Activated effector memory CD4-positive, alpha-beta T cell treated with anti-CD3 and anti-CD28 coated beads, Interleukin-2, amount 50 U/mL, for 16 hours (primary cell): ENCODE results near the gene LIPH.
"Not testable (repeated sequence)": the region's sequence is repeated elsewhere in the genome, so short reads cannot be mapped to it uniquely, and the experiment has no call there.

ENCODE experiments used
- DNase-seq: peaks from one replicate; pipeline ENCODE4 v3.0.0-alpha.2; 2020

The LIPH gene

GRCh38 chr3:185479373-185479945 is 72.9 kb downstream of the LIPH start:
- no peak for DNase-seq

GRCh38 chr3:185477316-185477715 is 75.1 kb downstream of the LIPH start:
- DNase-seq: no peak

DNA sequence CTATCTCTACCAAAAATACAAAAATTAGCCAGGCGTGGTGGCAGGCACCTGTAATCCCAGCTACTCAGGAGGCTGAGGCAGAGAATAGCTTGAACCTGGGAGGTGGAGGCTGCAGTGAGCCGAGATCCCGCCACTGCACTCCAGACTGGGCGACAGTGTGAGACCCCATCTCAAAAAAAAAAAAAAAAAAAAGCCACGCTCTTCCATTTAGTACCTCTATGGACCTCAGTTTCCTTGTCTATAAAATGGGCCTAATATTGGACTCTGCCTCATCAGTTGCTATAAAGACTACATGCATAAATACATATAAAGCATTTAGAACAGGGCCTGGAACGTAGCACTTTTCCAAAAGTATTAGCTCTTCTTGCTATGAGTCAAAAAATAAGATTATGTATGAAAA is 77.5 kb downstream of the LIPH start:
- DNase-seq: not testable (repeated sequence)

DNA sequence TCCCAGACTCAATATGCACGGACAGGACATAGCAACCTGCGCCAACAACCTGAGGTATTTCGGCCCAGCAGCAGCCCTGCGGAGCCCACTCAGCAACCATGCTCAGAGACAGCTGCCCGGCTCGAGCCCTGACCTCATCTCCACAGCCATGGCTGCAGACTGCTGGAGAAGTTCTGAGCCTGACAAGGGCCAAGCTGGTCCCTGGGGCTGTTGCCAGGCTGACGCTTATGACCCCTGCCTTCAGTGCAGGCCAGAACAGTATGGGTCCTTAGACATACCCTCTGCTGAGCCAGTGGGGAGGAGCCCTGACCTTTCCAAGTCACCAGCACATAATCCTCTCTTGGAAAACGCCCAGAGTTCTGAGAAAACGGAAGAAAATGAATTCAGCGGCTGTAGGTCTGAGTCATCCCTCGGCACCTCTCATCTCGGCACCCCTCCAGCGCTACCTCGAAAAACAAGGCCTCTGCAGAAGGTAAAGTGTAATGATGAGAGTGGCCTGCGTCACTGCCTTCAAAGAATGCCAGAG is 79.0 kb downstream of the LIPH start:
- DNase-seq: no peak

GRCh38 chr3:185470323-185470722 is 82.1 kb downstream of the LIPH start:
- no peak for DNase-seq

GRCh38 chr3:185469542-185469941 is 82.8 kb downstream of the LIPH start:
- no peak for DNase-seq

GRCh38 chr3:185466123-185466522 is 86.3 kb downstream of the LIPH start:
- not testable (repeated sequence) for DNase-seq

GRCh38 chr3:185465471-185465870 is 86.9 kb downstream of the LIPH start:
- DNase-seq: no peak

DNA sequence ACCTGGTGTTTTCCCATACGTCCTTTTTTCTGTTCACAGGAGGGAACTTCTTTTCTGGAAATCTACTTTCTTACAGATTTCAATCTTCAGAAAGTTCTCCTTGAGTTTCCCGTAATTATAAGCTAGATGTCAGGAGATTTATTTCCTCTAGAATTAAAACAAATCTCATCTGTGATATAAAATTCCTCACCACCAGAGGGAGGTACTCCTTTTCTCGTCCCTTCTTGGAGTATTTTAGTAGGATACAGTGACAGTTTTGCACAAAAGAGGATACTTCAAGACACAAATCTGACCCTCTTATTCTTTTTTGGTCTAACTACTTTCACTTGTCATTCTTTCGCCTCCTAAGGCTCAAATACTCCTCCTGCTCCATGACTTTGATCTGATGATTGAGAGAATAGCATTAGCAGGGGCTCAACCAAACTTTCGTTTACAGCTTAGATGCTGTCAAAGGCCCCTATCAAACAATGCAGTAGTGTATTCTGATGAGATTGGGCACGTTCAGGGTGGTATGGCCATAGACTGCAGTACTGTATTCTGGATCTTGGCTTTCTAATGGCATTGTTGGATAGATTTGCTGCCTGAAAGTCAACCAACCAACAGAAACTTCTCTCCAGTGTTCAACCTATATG is 91.6 kb downstream of the LIPH start:
- DNase-seq: no peak

DNA sequence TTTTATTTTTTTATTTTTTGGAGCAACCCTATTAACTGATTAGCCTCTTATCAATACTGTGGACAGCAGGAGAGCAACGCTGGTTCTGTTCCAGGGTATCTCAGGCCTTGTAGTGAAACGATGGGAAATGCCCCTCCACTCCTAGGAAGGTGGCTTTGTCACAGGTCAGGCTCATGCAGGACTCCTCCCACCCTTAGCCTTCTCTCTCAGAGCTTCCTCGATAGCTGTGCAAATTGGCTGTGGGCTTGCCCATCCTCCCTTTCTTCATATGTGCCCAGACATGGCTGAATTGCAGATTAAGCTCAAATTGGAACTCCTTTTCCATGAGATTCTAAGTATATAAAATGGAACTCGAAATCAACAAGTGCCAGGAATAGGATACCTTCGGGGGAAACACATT is 92.1 kb downstream of the LIPH start:
- no peak for DNase-seq

DNA sequence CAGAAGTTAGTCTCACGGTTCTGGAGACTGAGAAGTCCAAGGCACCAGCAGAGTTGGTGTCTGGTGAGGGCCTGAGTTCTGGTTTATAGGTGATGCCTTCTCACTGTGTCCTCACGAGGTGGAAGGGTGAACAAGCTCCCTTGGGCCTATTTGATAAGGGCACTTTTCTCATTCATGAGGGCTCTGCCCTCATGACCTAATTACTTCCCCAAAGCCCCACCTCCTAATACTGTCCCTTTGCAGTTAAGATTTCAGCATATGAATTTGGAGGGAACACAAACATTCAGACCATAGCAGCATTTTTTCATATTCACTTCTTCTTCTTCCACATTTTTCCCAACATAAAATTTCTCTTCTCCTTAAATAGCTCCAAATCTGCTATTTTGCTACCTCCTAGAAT is 95.0 kb downstream of the LIPH start:
- no peak for DNase-seq
